SU-DHL-6 (cell line): ENCODE results near the gene LRRC39.

Experiments
- EZH2phosphoT487 ChIP-seq: fragments of 200-600 bp; sonication (generic), shearing (Covaris generic); conservative IDR thresholded peaks from 2 replicates; pipeline ENCODE4 v1.6.1; 2018; ENCODE audit warnings: mild to moderate bottlenecking, antibody characterized with exemption, low read length, moderate library complexity, mixed read lengths
- TF ChIP-seq, protein P1 (sequence below): fragments of 200-600 bp; sonication (generic); IDR thresholded peaks from one replicate; pipeline ENCODE4 v1.5.1; 2017; ENCODE audit warnings: antibody characterized with exemption, mild to moderate bottlenecking, low read length, moderate library complexity; ENCODE audit not compliant: insufficient read depth, poor library complexity, severe bottlenecking

DNA sequence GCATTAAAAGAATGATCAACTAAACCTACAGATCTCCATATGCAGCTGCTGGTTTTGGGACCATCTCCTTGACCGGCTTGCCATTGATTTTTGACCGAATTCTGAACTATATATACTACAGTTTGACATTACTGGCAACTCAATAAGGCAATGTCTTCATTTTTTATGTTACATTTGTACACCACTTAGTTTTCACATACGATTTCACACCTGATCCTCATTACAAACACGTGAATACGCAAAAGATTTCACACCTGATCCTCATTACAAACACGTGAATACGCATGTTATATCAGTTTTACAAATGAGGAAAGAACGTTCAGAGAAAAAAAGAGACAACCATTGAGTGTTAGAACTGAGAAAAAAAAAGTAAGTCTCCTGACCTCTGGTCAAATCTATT is 46.4 kb downstream of the LRRC39 start:
- TF ChIP-seq, protein P1, sequence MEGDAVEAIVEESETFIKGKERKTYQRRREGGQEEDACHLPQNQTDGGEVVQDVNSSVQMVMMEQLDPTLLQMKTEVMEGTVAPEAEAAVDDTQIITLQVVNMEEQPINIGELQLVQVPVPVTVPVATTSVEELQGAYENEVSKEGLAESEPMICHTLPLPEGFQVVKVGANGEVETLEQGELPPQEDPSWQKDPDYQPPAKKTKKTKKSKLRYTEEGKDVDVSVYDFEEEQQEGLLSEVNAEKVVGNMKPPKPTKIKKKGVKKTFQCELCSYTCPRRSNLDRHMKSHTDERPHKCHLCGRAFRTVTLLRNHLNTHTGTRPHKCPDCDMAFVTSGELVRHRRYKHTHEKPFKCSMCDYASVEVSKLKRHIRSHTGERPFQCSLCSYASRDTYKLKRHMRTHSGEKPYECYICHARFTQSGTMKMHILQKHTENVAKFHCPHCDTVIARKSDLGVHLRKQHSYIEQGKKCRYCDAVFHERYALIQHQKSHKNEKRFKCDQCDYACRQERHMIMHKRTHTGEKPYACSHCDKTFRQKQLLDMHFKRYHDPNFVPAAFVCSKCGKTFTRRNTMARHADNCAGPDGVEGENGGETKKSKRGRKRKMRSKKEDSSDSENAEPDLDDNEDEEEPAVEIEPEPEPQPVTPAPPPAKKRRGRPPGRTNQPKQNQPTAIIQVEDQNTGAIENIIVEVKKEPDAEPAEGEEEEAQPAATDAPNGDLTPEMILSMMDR = no peak
- no peak for TF ChIP-seq EZH2phosphoT487
